Kidney epithelial cell (primary cell): Measurements from ENCODE around the gene SPRYD4. TPM values are rescaled to one million over a fixed set of nuclear protein-coding genes. Genes with fewer than 3 reads are reported as not detected.
A peak's percentile ranks its signal among the peaks of the same experiment; 100 is the strongest.
"Not testable (repeated sequence)": the region's sequence is repeated elsewhere in the genome, so short reads cannot be mapped to it uniquely, and the experiment has no call there.

Source experiments
- DNase-seq: peaks from one replicate; pipeline ENCODE4 v3.0.0-alpha.2; 2010; ENCODE audit warnings: low read depth
- H3K27me3 ChIP-seq: 2 replicates; pipeline ENCODE4 v1.6.0; 2011; ENCODE audit warnings: low read length; ENCODE audit not compliant: control insufficient read depth, insufficient read depth
- H3K36me3 ChIP-seq: 2 replicates; pipeline ENCODE4 v1.5.1; 2011; ENCODE audit warnings: low read length; ENCODE audit not compliant: control insufficient read depth, insufficient read depth
- H3K4me3 ChIP-seq: 2 replicates; pipeline ENCODE4 v1.5.1; 2011; ENCODE audit warnings: low read depth, mild to moderate bottlenecking, control low read depth, low read length
- total RNA-seq: library from RNA; depleted of rRNA; stranded (reverse); fragments of >200 nt; gene quantifications from 2 replicates; pipeline ENCODE4 v1.2.3, GENCODE V29; 2015
- TF ChIP-seq, protein P1 (sequence below): IDR thresholded peaks from 2 replicates; pipeline ENCODE4 v1.5.1; 2011; ENCODE audit warnings: mild to moderate bottlenecking, moderate library complexity, low read length, control low read depth, inconsistent platforms; ENCODE audit not compliant: insufficient read depth, poor library complexity, severe bottlenecking

Gene SPRYD4
- total RNA-seq, 1 donor from 2014 or later = 1.1 TPM

DNA sequence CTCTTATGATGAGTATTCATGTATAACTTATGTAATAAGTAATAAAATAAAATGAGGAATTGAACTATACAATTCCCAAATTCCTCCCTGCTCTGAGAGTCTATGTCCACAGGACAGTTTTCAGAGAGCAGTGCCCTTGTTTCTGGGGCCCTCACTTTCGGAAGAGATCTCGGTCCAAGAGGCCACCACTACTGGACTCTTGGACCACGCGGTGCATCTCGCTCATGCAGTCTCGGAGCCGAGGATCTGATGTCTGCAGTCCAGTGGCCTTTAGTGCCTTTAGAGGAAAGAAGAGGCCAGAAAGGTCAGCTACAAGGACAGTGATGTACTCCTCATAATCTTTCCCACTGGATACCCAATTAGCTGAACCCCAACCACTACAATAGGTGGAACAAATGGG is 11.2 kb downstream of the SPRYD4 start:
- no peaks in the 10 kb centered on the region for H3K27me3 ChIP-seq
- no peak for DNase-seq
- TF ChIP-seq, protein P1, sequence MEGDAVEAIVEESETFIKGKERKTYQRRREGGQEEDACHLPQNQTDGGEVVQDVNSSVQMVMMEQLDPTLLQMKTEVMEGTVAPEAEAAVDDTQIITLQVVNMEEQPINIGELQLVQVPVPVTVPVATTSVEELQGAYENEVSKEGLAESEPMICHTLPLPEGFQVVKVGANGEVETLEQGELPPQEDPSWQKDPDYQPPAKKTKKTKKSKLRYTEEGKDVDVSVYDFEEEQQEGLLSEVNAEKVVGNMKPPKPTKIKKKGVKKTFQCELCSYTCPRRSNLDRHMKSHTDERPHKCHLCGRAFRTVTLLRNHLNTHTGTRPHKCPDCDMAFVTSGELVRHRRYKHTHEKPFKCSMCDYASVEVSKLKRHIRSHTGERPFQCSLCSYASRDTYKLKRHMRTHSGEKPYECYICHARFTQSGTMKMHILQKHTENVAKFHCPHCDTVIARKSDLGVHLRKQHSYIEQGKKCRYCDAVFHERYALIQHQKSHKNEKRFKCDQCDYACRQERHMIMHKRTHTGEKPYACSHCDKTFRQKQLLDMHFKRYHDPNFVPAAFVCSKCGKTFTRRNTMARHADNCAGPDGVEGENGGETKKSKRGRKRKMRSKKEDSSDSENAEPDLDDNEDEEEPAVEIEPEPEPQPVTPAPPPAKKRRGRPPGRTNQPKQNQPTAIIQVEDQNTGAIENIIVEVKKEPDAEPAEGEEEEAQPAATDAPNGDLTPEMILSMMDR = no peak
- H3K4me3 ChIP-seq = no peak overlapping the region
- no peaks in the 10 kb centered on the region for H3K36me3 ChIP-seq

DNA sequence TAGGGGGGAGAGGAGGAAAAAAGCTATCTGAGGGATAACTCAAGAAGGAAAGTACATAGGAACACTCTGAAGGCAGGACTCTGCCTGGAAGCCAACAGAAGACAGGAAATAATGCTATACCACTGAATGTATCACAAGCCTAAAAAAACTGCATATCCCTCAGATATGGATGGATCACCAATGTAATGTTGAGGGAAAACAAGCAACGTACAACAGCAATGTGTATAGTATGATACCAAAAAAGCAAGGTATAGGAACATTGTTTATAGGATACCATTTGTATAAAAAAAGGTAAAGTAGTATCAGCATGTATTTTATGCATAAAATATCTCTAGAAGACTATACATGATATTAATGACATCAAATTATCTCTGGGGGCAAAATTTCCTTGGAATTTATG is 16.2 kb downstream of the SPRYD4 start:
- Histone ChIP-seq H3K4me3 (no peak overlapping the region), H3K36me3 (no peaks in the 10 kb centered on the region), H3K27me3 (peaks cover 16% of the 10 kb centered on the region)
- no peak for DNase-seq
- TF ChIP-seq, protein P1 = no peak

DNA sequence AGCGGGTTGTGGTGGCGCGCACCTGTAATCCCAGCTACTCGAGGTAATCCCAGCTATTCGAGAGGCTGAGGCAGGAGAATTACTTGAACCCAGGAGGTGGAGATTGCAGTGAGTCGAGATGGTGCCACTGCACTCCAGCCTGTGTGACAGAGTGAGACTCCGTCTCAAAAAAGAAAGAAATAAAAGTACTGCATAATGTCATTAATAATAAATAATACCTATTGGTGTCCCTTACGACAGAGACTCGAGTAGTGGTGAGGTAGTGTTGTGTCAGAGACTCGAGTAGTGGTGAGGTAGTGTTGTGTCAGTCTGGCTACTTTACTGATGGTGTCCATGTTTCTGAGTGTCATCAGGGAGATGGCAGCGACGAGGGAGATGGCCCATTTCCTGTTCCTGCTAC is 18.3 kb downstream of the SPRYD4 start:
- H3K27me3 ChIP-seq = peaks cover 19% of the 10 kb centered on the region
- DNase-seq = no peak
- H3K4me3 ChIP-seq = no peak overlapping the region
- no peaks in the 10 kb centered on the region for H3K36me3 ChIP-seq
- TF ChIP-seq, protein P1 = no peak

DNA sequence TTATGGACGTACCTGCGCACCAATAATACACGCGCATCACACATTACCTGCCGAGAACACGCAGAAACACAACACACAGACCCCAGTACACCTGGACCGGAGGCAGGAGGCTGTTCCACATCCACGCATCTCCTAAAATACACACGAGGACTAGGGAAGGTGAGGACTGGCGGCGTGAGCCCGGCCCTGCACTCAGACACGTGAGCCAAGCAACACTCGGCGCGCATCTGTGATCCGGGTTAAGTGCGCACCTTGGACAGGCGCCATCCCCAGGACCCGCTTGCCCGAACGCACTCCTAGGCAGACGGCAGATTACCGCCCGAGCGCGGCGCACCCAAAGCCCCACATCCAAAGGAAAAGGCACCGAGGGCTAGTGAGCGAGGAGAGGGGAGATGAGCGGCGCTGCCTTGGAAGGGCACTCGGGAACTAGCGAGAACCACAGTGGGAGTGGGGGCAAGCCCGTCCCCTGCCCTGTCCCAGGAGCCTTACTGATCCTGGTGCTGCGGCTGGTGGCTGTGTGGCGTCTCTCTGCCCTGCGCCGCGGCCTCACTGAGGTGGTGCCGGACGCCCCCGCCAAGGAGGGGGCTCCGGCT is 19.2 kb downstream of the SPRYD4 start:
- H3K4me3 ChIP-seq = peak overlapping the region; percentile 49
- no peaks in the 10 kb centered on the region for H3K36me3 ChIP-seq
- no peak for DNase-seq
- TF ChIP-seq, protein P1 = no peak
- peaks cover 19% of the 10 kb centered on the region for H3K27me3 ChIP-seq

DNA sequence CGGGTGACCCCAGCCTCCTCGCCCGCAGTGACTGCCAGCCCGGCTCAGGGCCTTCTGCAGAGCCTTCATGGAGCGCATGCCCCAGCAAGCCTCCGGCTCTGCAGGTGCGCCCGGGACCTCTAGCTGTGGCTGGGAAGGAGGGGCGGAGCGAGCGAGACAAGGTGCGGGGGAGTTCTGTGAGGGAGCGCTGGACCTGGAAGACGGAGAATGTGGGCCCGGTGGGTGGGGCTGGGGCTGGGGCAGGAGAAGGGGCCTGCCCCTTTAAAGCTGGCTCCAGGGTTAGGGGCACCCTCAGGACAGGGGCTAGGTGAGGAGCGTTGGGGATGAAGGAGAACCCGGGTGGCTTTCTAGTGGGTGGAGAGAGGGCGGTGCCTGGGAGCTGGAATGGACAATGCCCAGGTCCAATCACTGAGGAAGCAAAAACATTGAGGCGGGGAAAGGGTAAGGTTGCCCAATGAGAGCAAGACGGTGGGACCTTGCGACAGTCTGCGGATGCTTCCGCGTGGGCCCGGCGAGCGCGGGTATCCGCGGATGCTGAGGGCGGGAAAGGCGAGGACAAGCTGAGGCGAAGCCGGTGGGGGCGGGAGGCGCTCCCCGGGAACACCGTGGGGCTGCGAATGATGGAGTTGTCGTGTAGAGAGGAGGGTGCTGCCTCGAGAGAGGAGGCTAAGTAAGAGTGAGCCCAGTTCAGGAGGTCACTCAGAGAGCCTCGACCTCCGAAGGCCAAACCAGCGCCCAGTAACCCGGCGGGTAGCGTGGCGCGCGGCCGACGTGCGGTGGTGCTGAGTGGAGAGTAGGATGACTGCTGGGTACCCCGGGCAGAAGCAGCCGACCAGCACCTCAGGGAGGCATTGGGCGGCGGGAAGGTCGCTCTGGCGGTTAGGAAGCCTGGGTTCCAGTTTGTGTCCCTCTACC is 19.9 kb downstream of the SPRYD4 start, which contains the start of gene GLS2:
Gene GLS2, minus strand, starts transcription at position 121 of the 915 bp plus-strand sequence. Its CDS starts 43 bp downstream, at position 78.
- peak within 1 kb of the TSS; percentile 49 for H3K4me3 ChIP-seq
- TF ChIP-seq, protein P1 = no peak
- peak; percentile 43 for DNase-seq
- H3K27me3 ChIP-seq = peaks cover 19% of the 10 kb centered on the region
- no peaks in the 10 kb centered on the region for H3K36me3 ChIP-seq

- TF ChIP-seq, protein P1 = no peak
- H3K27me3 ChIP-seq = peaks cover 19% of the 10 kb centered on the region
- no peak for DNase-seq
- no peak overlapping the region for H3K4me3 ChIP-seq
- no peaks in the 10 kb centered on the region for H3K36me3 ChIP-seq
These were observed 22.0 kb downstream of the SPRYD4 start for GRCh38 chr12:56490360-56490759.

DNA sequence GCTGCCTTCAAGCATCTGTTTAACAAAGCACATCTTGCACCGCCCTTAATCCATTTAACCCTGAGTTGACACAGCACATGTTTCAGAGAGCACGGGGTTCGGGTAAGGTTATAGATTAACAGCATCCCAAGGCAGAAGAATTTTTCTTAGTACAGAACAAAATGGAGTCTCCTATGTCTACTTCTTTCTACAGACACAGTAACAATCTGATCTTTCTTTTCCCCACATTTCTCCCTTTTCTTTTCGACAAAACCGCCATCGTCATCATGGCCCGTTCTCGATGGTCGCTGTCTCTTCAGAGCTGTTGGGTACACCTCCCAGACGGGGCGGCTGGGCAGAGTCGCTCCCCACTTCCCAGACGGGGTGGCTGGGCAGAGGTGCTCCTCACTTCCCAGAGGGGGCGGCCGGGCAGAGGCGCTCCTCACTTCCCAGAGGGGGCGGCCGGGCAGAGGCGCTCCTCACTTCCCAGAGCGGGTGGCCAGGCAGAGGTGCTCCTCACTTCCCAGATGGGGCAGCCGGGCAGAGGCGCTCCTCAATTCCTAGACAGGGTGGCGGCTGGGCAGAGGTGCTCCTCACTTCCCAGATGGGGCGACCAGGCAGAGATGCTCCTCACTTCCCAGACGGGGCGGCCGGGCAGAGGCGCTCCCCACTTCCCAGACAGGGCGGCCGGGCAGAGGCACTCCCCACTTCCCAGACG is 25.2 kb downstream of the SPRYD4 start:
- H3K4me3 ChIP-seq, DNase-seq, H3K36me3 ChIP-seq, H3K27me3 ChIP-seq: not testable (repeated sequence)

DNA sequence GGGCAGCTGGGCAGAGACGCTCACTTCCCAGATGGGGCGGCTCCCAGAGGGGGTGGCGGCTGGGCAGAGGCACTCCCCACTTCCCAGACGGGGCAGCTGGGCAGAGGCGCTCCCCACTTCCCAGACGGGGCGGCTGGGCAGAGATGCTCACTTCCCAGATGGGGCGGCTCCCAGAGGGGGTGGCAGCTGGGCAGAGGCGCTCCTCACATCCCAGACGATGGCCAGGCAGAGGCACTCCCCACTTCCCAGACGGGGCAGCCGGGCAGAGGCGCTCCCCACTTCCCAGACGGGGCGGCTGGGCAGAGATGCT is 25.7 kb downstream of the SPRYD4 start:
- DNase-seq, H3K4me3 ChIP-seq, H3K27me3 ChIP-seq, H3K36me3 ChIP-seq: not testable (repeated sequence)
